ENCODE data around the gene FOXRED2. TPM values are rescaled to one million over a fixed set of nuclear protein-coding genes. Genes with fewer than 3 reads are reported as not detected.

The FOXRED2 gene
- total RNA-seq, 1 experiment from 2014 or later: 34.4 TPM

- Histone ChIP-seq H3K27ac (ENCODE audit: insufficient read length, low read depth, low read length) (no peak overlapping the region), H3K18ac (ENCODE audit: insufficient read length, low read depth, low read length) (no peak overlapping the region), H3K9ac (ENCODE audit: extremely low read depth, insufficient read length, low read length) (no peak overlapping the region), H2AK5ac (ENCODE audit: insufficient read length, low read length) (no peak overlapping the region), H4K91ac (ENCODE audit: insufficient read length, low read depth, low read length) (no peak overlapping the region), H4K20me1 (ENCODE audit: control insufficient read depth, insufficient read depth, insufficient read length) (no peaks in the 10 kb centered on the region), H3K4ac (ENCODE audit: low read depth, low read length) (no peak overlapping the region), H3K14ac (ENCODE audit: insufficient read depth, low read length) (no peak overlapping the region; the same call in 1 of the 2 replicates), H3T11ph (ENCODE audit: low read length) (no peak overlapping the region), H3K56ac (ENCODE audit: insufficient read length, low read depth, low read length) (no peak overlapping the region), H3K23ac (ENCODE audit: insufficient read length, low read depth, low read length) (no peak overlapping the region), H2BK15ac (ENCODE audit: low read depth, low read length) (no peak overlapping the region), H3K27me3 (ENCODE audit: insufficient read depth, low read length) (no peaks in the 10 kb centered on the region), H3K4me1 (ENCODE audit: insufficient read depth, low read length) (no peaks in the 10 kb centered on the region), H2BK120ac (ENCODE audit: low read depth, low read length, poor library complexity, severe bottlenecking) (no peak overlapping the region), H3K79me2 (ENCODE audit: insufficient read depth, low read length) (no peaks in the 10 kb centered on the region), H3K9me3 (ENCODE audit: control insufficient read depth, low read depth, low read length) (no peaks in the 10 kb centered on the region), H3K23me2 (ENCODE audit: insufficient read length, low read depth, low read length, poor library complexity, severe bottlenecking) (no peaks in the 10 kb centered on the region), H2BK20ac (ENCODE audit: low read depth, low read length, poor library complexity, severe bottlenecking) (no peak overlapping the region), H4K5ac (ENCODE audit: insufficient read length, low read depth, low read length) (no peak overlapping the region), H2BK5ac (ENCODE audit: insufficient read length, low read length) (no peak overlapping the region), H2AFZ (ENCODE audit: low read length) (no peak overlapping the region), H3K79me1 (ENCODE audit: insufficient read depth, low read depth, low read length, poor library complexity, severe bottlenecking) (no peaks in the 10 kb centered on the region), H3K4me2 (ENCODE audit: insufficient read depth, insufficient read length, low read length) (no peak overlapping the region), H4K8ac (replicated peaks; ENCODE audit: insufficient read length, low read depth, low read length) (no peak overlapping the region), H2BK12ac (ENCODE audit: insufficient read length, low read depth, low read length) (no peak overlapping the region)
- H3K4me3 Mint-ChIP-seq: no peak overlapping the region
- H3K4me1 Mint-ChIP-seq: peaks cover 4% of the 10 kb centered on the region in 2 experiments; a peak in 3 of 4 replicates
- no CpG with 5 or more reads among the region's 7 CpGs for WGBS (ENCODE audit: extremely low coverage, insufficient read length, low lambda C conversion rate)
- no peaks in the 10 kb centered on the region for H3K9me3 Mint-ChIP-seq
- H3K27me3 Mint-ChIP-seq (ENCODE audit: low read depth): no peaks in the 10 kb centered on the region
- peaks cover 0 to 24% (median 23%) of the 10 kb centered on the region in 3 experiments; a peak in 5 of 7 replicates for H3K36me3 Mint-ChIP-seq (ENCODE audit: insufficient read depth in 1 of 3, low read depth in 3 of 3)
- H3K27ac Mint-ChIP-seq: no peak overlapping the region
- no peak for TF ChIP-seq CTCF (conservative IDR thresholded peaks at IDR 0.05)
- no peak for DNase-seq
These were observed 38.9 kb downstream of the FOXRED2 start for GRCh38 chr22:36467946-36468345.

All from H9 (cell line).